Activated CD8-positive, alpha-beta memory T cell treated with anti-CD3 and anti-CD28 coated beads for 1 hour (primary cell): ENCODE results near the gene C2orf74.
"Not testable (repeated sequence)": the region's sequence is repeated elsewhere in the genome, so short reads cannot be mapped to it uniquely, and the experiment has no call there.

Experiments
- DNase-seq, 2 donors: peaks; one replicate each; pipeline ENCODE4 v3.0.0-alpha.2; 2020; ENCODE audit warnings: low read depth in 1 of 2; ENCODE audit errors: extremely low read depth in 1 of 2

C2orf74 gene

DNA sequence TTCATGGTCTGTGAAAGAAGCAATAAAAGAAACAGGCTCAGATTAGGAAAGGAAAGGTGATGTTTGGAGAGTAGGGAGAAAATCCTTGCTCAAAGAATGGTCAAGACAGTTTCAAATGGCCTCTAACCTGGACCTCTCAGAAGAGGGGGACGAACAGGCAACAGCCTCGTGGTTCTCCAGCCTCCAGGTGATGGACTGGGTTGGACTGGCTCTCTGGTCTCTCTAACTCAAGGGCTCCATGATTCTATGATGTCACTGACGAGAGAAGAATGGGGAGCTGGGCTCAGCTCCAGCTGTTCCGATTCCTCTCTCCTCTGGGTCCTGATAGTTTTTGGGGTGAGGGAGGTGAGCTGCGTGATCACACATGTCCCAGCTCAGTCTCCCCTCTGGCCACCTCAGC lies at the start of gene C2orf74:
TSS of gene C2orf74 (plus strand) at position 301 of the 400 bp plus-strand sequence. CDS start 327 bp downstream, outside the sequence.
- no peak for DNase-seq

DNA sequence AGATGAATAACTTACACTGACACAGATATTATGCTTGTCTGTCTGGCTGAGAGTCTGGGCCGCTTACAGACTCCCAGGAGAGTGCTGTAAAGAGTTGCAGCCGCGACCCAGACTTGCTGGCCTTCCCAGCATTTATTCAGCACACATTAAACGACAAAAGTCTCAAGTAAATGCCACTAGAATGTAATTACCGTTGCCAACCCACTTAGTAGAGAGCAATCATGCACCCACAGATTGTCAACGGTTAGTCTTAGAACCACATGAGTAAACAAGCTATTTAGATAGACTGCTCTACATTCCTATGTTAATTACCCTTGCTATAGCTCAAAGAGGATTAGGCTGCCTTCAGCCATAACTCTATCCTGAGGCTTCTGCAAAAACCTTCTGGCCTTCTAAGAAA lies 47.8 kb upstream of the C2orf74 start:
- no peak for DNase-seq

- DNase-seq, result no peak
These were observed 45.7 kb upstream of the C2orf74 start for GRCh38 chr2:61116302-61116701.

- DNase-seq, result no peak
These were observed 44.5 kb upstream of the C2orf74 start for GRCh38 chr2:61117534-61117933.

DNA sequence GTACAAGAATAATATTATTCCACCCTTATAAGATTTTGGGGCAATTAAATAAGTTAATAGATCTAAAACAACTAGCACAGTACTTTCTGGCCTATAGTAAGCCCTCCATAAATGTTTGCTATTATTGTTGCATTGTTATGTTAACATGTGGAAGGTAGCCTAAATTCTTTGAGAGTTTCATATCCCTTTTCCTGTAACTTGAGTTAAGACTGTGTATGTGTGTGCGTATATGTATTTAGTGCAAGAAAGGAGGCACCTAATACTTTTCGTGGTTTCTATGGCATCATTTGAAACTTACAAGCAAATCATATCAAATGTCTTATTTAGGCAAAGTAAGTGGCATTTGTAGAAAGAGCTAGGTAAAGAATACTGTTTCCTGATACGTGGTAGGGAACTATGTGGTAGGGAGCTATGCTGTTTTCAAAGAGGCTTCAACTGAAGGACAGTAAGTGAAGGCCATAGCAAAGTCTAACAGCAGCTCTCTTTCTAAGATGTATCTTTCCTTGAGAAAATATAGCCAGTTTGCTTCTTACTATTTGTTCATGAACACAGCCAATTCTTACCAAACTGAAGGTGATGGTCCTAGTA lies 36.8 kb upstream of the C2orf74 start:
- DNase-seq, result no peak

- DNase-seq, result no peak
These were observed 36.2 kb upstream of the C2orf74 start for GRCh38 chr2:61125798-61126197.

DNA sequence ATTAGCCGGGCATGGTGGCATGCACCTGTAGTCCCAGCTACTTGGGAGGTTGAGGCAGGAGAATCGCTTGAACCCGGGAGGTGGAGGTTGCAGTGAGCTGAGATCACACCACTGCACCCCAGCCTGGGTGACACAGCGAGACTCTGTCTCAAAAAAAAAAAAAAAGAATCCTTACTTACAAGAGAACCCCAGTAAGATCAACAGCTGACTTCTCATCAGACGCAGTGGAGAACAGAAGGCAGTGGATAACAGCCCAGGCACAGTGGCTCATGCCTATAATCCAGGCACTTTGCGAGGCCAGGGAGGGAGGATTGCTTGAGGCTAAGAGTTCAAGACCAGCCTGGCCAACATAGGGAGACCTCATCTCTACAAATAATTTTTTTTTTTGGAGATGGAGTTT lies 33.9 kb upstream of the C2orf74 start:
- not testable (repeated sequence) for DNase-seq

- no peak for DNase-seq
These were observed 27.8 kb upstream of the C2orf74 start for GRCh38 chr2:61134141-61134540.

DNA sequence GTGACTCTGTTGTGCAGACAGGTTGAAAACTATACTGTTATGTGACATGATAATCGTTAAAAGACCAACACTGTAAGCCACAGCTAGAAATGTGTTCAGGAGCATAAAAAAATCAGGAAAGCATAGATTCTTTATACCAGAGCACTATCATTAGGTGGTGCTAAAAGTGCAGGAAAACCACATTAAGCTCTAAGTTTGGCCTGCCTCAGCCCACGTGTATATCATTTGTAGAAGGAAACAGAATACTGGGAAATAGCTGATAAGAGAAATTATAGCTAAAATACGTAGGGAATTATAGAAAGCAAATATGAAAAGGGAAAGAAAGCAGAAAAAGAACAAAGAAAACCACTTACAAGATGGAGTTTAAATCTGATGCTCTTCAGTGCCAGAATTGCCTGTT lies 26.5 kb upstream of the C2orf74 start:
- no peak for DNase-seq

- no peak for DNase-seq
These were observed 23.1 kb upstream of the C2orf74 start for GRCh38 chr2:61138859-61139258.

DNA sequence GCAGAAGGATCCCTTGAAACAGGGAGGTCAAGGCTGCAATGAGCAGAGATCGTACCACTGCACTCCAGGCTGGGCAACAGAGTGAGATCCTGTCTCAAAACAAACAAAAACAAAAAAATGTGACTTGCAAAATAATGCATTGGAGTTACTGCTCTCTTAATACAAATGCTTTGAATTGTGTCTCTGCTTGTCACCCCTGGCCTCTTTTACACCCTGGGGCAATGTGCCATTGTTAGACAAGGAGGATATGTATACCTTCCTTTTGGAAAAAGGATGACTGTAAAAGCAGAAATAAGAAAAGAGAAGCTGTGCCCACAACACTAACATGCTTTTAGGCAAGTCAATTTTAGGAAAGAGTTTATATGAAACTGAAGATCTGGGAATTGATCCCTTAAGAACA lies 20.8 kb upstream of the C2orf74 start:
- no peak for DNase-seq

GRCh38 chr2:61144697-61145268 lies 17.2 kb upstream of the C2orf74 start:
- DNase-seq, result peak; percentile 84 to 89

- DNase-seq, result no peak
These were observed 16.0 kb upstream of the C2orf74 start for GRCh38 chr2:61145990-61146389.

DNA sequence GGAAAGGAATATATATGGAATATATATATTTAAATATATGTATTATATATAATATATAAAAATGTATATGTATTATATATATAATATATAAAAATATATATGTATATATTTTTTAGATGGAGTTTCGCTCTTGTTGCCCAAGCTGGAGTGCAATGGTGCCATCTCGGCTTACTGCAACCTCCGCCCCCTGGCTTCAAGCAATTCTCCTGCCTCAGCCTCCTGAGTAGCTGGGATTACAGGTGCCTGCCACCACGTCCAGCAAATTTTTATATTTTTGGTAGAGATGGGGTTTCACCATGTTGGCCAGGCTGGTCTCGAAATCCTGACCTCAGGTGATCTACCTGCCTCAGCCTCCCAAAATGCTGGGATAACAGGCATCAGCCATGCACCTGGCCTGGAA lies 13.9 kb upstream of the C2orf74 start:
- not testable (repeated sequence) for DNase-seq

DNA sequence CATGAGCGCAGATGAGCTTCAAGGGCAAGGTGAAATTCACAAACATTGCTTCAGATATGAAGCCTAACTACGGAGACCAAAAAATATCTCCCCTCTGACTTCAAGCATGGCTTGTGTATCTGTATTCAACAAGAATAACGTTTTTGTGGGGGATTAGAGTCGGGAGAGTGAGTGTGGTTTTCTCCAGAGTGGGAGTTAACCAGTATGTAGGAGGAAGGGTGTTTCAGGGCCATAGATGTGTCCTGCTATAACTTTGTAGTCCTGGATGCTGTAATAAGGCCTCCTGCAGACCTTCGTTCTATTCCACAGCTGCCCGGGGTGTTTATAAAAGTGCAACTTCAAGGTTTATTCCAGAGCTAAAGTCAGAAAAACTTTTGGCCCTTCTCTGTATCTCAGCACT lies 12.9 kb upstream of the C2orf74 start:
- no peak for DNase-seq

- DNase-seq, result no peak
These were observed 10.6 kb upstream of the C2orf74 start for GRCh38 chr2:61151436-61151835.

- DNase-seq, result no peak
These were observed 4.5 kb upstream of the C2orf74 start for GRCh38 chr2:61157371-61158003.

DNA sequence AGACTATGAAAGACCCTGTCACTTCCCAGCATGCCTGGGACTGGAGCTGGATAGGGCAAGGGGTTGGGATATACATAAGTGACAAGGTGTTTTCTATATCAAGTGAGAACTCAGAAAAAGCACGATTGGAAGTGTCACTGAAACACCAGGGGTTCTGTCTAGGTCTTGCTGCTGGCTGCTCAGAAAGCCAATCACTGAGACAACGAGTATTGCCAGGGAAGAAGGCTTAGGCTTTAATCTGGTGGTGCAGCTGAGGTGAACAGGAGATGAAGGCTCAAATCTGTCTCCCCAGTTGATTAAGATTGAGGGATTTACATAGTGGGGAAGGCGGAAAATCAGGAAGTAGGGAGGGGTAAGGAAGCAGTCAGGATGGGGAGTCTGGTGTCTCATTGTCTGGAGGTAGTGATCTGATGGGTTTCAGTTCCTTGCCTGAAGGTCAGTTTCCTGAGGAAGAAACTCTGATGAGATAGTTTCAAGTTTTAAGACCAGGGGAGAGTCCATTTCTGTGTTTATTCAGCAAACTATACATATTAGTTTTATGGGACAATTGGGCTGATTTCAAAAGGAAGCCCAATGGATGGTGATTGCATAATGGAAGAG lies 3.5 kb upstream of the C2orf74 start:
- no peak for DNase-seq

GRCh38 chr2:61162721-61163120 lies 733 bp downstream of the C2orf74 start:
- DNase-seq, result no peak

GRCh38 chr2:61165082-61165481 lies 3.1 kb downstream of the C2orf74 start:
- DNase-seq, result not testable (repeated sequence)

GRCh38 chr2:61165946-61166345 lies 4.0 kb downstream of the C2orf74 start:
- no peak for DNase-seq

DNA sequence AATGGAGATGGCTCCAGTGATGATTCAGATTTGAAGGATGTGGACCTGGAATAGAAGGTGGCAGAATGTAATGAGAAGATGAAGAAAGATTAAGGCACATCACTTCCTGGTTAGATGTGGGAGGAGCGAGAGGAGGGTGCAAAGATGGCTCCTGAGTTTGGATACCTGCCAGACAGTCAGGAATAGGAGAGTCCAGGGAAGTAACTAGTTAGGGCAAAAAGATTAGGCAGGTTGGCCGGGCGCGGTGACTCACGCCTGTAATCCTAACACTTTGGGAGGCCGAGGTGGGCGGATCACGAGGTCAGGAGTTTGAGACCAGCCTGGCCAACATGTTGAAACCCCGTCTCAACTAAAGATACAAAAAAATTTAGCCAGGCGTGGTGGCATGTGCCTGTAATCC lies 5.6 kb downstream of the C2orf74 start:
- DNase-seq, result no peak
